WTC11 (cell line): Measurements from ENCODE around the gene CDH13. TPM values are rescaled to one million over a fixed set of nuclear protein-coding genes. Genes with fewer than 3 reads are reported as not detected.

ENCODE experiments used
- ATAC-seq: fragments of 200-7000 bp; cut with Tn5 transposase; 2 replicates; pipeline ENCODE4 v1.10.0; 2021; ENCODE audit warnings: mild to moderate bottlenecking, moderate library complexity
- CTCF ChIA-PET: fragments of 300-600 bp; sonication (Branson Sonifier 250); formaldehyde crosslinking; loops from one replicate; lab custom pipeline; 2021; ENCODE audit warnings: antibody characterized with exemption; lab: Charles Lee
- POLR2A ChIA-PET: fragments of 350-600 bp; sonication (Branson Sonifier 250); formaldehyde crosslinking; loops from one replicate; lab custom pipeline; 2021; ENCODE audit warnings: antibody characterized with exemption; lab: Charles Lee
- DNase-seq: peaks from one replicate; pipeline ENCODE4 v3.0.0; 2021; ENCODE audit warnings: low spot score
- H3K27ac Mint-ChIP-seq: 2 replicates; pipeline ENCODE4 v1.8.0; 2021; ENCODE audit warnings: mixed read lengths
- H3K27me3 Mint-ChIP-seq: 2 replicates; pipeline ENCODE4 v1.8.0; 2021; ENCODE audit warnings: low read depth, mild to moderate bottlenecking, moderate library complexity, mixed read lengths
- H3K36me3 Mint-ChIP-seq: 2 replicates; pipeline ENCODE4 v1.8.0; 2021; ENCODE audit warnings: mixed read lengths
- H3K4me1 Mint-ChIP-seq: 2 replicates; pipeline ENCODE4 v1.8.0; 2022; ENCODE audit warnings: mixed read lengths
- H3K4me3 Mint-ChIP-seq: 2 replicates; pipeline ENCODE4 v1.8.0; 2021; ENCODE audit warnings: mild to moderate bottlenecking, moderate library complexity, mixed read lengths
- H3K9me3 Mint-ChIP-seq: 2 replicates; pipeline ENCODE4 v1.8.0; 2021; ENCODE audit warnings: mixed read lengths
- CBFB ChIP-seq: sonication (generic); formaldehyde crosslinking; IDR thresholded peaks from 2 replicates; pipeline ENCODE4 v1.8.1; 2022; ENCODE audit warnings: mild to moderate bottlenecking, low read depth, missing genetic modification reagents
- FOXJ3 ChIP-seq: sonication (generic); formaldehyde crosslinking; IDR thresholded peaks from 2 replicates; pipeline ENCODE4 v1.9.0; 2021; ENCODE audit warnings: missing genetic modification reagents, mild to moderate bottlenecking, borderline replicate concordance
- IRF2 ChIP-seq: sonication (generic); formaldehyde crosslinking; IDR thresholded peaks from 2 replicates; pipeline ENCODE4 v1.8.0; 2022; ENCODE audit warnings: low read depth, missing genetic modification reagents, borderline replicate concordance
- KAT7 ChIP-seq: sonication (generic); formaldehyde crosslinking; IDR thresholded peaks from 2 replicates; pipeline ENCODE4 v1.8.1; 2023; ENCODE audit warnings: missing genetic modification reagents, mild to moderate bottlenecking, borderline replicate concordance
- MYBL2 ChIP-seq: sonication (generic); formaldehyde crosslinking; IDR thresholded peaks from 2 replicates; pipeline ENCODE4 v1.8.1; 2023; ENCODE audit warnings: mild to moderate bottlenecking, moderate library complexity, missing genetic modification reagents
- NFE2L1 ChIP-seq: sonication (generic); formaldehyde crosslinking; IDR thresholded peaks from 2 replicates; pipeline ENCODE4 v1.8.1; 2023; ENCODE audit warnings: missing genetic modification reagents
- NR3C1 ChIP-seq: sonication (generic); formaldehyde crosslinking; conservative IDR thresholded peaks from 2 replicates; pipeline ENCODE4 v1.8.1; 2023; ENCODE audit warnings: low read depth, mild to moderate bottlenecking, missing genetic modification reagents
- PRRX2 ChIP-seq: fragments of 250-450 bp; sonication (Bioruptor Pico); IDR thresholded peaks from 2 replicates; pipeline ENCODE4 v1.8.0; 2021; ENCODE audit warnings: mild to moderate bottlenecking
- ZNF121 ChIP-seq: sonication (generic); formaldehyde crosslinking; IDR thresholded peaks from 2 replicates; pipeline ENCODE4 v1.8.0; 2023; ENCODE audit warnings: missing genetic modification reagents
- ZNF232 ChIP-seq: sonication (generic); formaldehyde crosslinking; IDR thresholded peaks from 2 replicates; pipeline ENCODE4 v1.8.0; 2022; ENCODE audit warnings: mild to moderate bottlenecking, missing genetic modification reagents
- ZNF317 ChIP-seq: sonication (generic); formaldehyde crosslinking; IDR thresholded peaks from 2 replicates; pipeline ENCODE4 v1.8.1; 2023; ENCODE audit warnings: low read depth, mild to moderate bottlenecking, moderate library complexity, missing genetic modification reagents, borderline replicate concordance
- ZNF396 ChIP-seq: fragments of 250-450 bp; sonication (Bioruptor Pico); IDR thresholded peaks from 2 replicates; pipeline ENCODE4 v1.8.0; 2021; ENCODE audit warnings: mild to moderate bottlenecking, moderate library complexity, borderline replicate concordance
- ZNF671 ChIP-seq: fragments of 250-450 bp; sonication (Bioruptor Pico); IDR thresholded peaks from 2 replicates; pipeline ENCODE4 v1.8.0; 2021; ENCODE audit warnings: mild to moderate bottlenecking
- total RNA-seq: library from RNA; stranded (reverse); gene quantifications from 3 replicates; pipeline ENCODE4 v1.2.3, GENCODE V29; 2021
- TF ChIP-seq, protein P1 (sequence below): sonication (generic); formaldehyde crosslinking; IDR thresholded peaks from 2 replicates; pipeline ENCODE4 v1.8.1; 2022; ENCODE audit warnings: low read depth, mild to moderate bottlenecking, moderate library complexity, missing genetic modification reagents, borderline replicate concordance
- TF ChIP-seq, protein P2 (sequence below): sonication (generic); formaldehyde crosslinking; IDR thresholded peaks from 2 replicates; pipeline ENCODE4 v1.8.0; 2022; ENCODE audit warnings: mild to moderate bottlenecking, missing genetic modification reagents
- TF ChIP-seq, protein P3 (sequence below): fragments of 250-450 bp; sonication (Bioruptor Pico); IDR thresholded peaks from 2 replicates; pipeline ENCODE4 v1.8.0; 2021; ENCODE audit warnings: mild to moderate bottlenecking
- TF ChIP-seq, protein P4 (sequence below): sonication (generic); formaldehyde crosslinking; IDR thresholded peaks from 2 replicates; pipeline ENCODE4 v1.8.1; 2023; ENCODE audit warnings: mild to moderate bottlenecking, missing genetic modification reagents, moderate library complexity
- TF ChIP-seq, protein P5 (sequence below): sonication (generic); formaldehyde crosslinking; IDR thresholded peaks from 2 replicates; pipeline ENCODE4 v1.8.1; 2022; ENCODE audit warnings: mild to moderate bottlenecking, moderate library complexity, missing genetic modification reagents
- TF ChIP-seq, protein P6 (sequence below): sonication (generic); formaldehyde crosslinking; IDR thresholded peaks from 2 replicates; pipeline ENCODE4 v1.8.0; 2022; ENCODE audit warnings: missing genetic modification reagents
- TF ChIP-seq, protein P7 (sequence below): sonication (generic); formaldehyde crosslinking; IDR thresholded peaks from 2 replicates; pipeline ENCODE4 v1.8.1; 2022; ENCODE audit warnings: mild to moderate bottlenecking, missing genetic modification reagents, moderate library complexity, borderline replicate concordance
- TF ChIP-seq, protein P8 (sequence below): fragments of 250-450 bp; sonication (Bioruptor Pico); IDR thresholded peaks from 2 replicates; pipeline ENCODE4 v2.1.2; 2022; ENCODE audit warnings: mild to moderate bottlenecking, moderate library complexity
- TF ChIP-seq, protein P9 (sequence below): sonication (generic); formaldehyde crosslinking; conservative IDR thresholded peaks from 2 replicates; pipeline ENCODE4 v1.8.1; 2022; ENCODE audit warnings: mild to moderate bottlenecking, missing genetic modification reagents
- TF ChIP-seq, protein P10 (sequence below): sonication (generic); formaldehyde crosslinking; IDR thresholded peaks from 2 replicates; pipeline ENCODE4 v1.8.0; 2022; ENCODE audit warnings: mild to moderate bottlenecking, missing genetic modification reagents

CDH13 gene
- total RNA-seq, 1 experiment from 2014 or later = 0.81 TPM

DNA sequence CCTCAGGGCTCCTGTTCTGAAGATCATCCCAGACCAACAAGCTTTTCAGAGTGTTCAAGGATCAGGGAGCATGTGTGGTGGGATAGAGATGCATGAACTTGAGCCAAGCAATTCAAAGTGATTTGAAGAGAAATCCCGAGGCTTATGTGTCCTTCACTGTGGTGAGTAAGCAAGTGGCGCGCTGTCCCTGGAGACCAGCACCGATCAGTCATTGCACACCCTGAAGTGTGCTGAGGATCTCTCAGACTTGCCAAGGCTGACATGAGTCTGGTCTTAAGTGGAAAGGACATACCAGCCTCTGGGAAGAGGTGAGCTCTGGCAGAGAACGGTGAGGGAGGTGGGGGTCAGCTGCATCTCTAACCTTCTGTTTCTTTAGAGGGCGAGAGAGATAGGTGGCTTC lies 43.8 kb upstream of the CDH13 start:
- DNase-seq = no peak
- ATAC-seq = no peak
- H3K27me3 Mint-ChIP-seq = no peaks in the 10 kb centered on the region; the same call in 1 of the 2 replicates
- H3K4me1 Mint-ChIP-seq = no peaks in the 10 kb centered on the region
- CTCF ChIA-PET = interaction anchor here (1.0 kb wide), 1 partner anchor 45 kb away, joined by 3 read pairs; no protein-coding TSS in a partner anchor
- no peak overlapping the region for H3K4me3 Mint-ChIP-seq
- POLR2A ChIA-PET = no interaction called here
- H3K9me3 Mint-ChIP-seq = no peaks in the 10 kb centered on the region
- TF ChIP-seq KAT7 (no peak), NFE2L1 (CRISPR knock-in tag) (no peak), IRF2 (CRISPR knock-in tag) (no peak), ZNF671 (CRISPR knock-in tag) (no peak), PRRX2 (no peak), ZNF317 (no peak), NR3C1 (CRISPR knock-in tag) (no peak), FOXJ3 (CRISPR knock-in tag) (no peak)
- TF ChIP-seq, protein P1, sequence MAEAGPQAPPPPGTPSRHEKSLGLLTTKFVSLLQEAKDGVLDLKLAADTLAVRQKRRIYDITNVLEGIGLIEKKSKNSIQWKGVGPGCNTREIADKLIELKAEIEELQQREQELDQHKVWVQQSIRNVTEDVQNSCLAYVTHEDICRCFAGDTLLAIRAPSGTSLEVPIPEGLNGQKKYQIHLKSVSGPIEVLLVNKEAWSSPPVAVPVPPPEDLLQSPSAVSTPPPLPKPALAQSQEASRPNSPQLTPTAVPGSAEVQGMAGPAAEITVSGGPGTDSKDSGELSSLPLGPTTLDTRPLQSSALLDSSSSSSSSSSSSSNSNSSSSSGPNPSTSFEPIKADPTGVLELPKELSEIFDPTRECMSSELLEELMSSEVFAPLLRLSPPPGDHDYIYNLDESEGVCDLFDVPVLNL (CRISPR knock-in tag) = no peak
- TF ChIP-seq, protein P2, sequence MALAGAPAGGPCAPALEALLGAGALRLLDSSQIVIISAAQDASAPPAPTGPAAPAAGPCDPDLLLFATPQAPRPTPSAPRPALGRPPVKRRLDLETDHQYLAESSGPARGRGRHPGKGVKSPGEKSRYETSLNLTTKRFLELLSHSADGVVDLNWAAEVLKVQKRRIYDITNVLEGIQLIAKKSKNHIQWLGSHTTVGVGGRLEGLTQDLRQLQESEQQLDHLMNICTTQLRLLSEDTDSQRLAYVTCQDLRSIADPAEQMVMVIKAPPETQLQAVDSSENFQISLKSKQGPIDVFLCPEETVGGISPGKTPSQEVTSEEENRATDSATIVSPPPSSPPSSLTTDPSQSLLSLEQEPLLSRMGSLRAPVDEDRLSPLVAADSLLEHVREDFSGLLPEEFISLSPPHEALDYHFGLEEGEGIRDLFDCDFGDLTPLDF (CRISPR knock-in tag) = no peak
- TF ChIP-seq, protein P3, sequence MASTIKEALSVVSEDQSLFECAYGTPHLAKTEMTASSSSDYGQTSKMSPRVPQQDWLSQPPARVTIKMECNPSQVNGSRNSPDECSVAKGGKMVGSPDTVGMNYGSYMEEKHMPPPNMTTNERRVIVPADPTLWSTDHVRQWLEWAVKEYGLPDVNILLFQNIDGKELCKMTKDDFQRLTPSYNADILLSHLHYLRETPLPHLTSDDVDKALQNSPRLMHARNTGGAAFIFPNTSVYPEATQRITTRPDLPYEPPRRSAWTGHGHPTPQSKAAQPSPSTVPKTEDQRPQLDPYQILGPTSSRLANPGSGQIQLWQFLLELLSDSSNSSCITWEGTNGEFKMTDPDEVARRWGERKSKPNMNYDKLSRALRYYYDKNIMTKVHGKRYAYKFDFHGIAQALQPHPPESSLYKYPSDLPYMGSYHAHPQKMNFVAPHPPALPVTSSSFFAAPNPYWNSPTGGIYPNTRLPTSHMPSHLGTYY (CRISPR knock-in tag) = no peak
- TF ChIP-seq, protein P4, sequence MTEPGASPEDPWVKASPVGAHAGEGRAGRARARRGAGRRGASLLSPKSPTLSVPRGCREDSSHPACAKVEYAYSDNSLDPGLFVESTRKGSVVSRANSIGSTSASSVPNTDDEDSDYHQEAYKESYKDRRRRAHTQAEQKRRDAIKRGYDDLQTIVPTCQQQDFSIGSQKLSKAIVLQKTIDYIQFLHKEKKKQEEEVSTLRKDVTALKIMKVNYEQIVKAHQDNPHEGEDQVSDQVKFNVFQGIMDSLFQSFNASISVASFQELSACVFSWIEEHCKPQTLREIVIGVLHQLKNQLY (CRISPR knock-in tag) = no peak
- TF ChIP-seq, protein P5, sequence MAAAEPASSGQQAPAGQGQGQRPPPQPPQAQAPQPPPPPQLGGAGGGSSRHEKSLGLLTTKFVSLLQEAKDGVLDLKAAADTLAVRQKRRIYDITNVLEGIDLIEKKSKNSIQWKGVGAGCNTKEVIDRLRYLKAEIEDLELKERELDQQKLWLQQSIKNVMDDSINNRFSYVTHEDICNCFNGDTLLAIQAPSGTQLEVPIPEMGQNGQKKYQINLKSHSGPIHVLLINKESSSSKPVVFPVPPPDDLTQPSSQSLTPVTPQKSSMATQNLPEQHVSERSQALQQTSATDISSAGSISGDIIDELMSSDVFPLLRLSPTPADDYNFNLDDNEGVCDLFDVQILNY (CRISPR knock-in tag) = no peak
- TF ChIP-seq, protein P6, sequence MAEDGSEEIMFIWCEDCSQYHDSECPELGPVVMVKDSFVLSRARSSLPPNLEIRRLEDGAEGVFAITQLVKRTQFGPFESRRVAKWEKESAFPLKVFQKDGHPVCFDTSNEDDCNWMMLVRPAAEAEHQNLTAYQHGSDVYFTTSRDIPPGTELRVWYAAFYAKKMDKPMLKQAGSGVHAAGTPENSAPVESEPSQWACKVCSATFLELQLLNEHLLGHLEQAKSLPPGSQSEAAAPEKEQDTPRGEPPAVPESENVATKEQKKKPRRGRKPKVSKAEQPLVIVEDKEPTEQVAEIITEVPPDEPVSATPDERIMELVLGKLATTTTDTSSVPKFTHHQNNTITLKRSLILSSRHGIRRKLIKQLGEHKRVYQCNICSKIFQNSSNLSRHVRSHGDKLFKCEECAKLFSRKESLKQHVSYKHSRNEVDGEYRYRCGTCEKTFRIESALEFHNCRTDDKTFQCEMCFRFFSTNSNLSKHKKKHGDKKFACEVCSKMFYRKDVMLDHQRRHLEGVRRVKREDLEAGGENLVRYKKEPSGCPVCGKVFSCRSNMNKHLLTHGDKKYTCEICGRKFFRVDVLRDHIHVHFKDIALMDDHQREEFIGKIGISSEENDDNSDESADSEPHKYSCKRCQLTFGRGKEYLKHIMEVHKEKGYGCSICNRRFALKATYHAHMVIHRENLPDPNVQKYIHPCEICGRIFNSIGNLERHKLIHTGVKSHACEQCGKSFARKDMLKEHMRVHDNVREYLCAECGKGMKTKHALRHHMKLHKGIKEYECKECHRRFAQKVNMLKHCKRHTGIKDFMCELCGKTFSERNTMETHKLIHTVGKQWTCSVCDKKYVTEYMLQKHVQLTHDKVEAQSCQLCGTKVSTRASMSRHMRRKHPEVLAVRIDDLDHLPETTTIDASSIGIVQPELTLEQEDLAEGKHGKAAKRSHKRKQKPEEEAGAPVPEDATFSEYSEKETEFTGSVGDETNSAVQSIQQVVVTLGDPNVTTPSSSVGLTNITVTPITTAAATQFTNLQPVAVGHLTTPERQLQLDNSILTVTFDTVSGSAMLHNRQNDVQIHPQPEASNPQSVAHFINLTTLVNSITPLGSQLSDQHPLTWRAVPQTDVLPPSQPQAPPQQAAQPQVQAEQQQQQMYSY (CRISPR knock-in tag) = no peak
- no peak overlapping the region for H3K27ac Mint-ChIP-seq
- no peaks in the 10 kb centered on the region for H3K36me3 Mint-ChIP-seq

DNA sequence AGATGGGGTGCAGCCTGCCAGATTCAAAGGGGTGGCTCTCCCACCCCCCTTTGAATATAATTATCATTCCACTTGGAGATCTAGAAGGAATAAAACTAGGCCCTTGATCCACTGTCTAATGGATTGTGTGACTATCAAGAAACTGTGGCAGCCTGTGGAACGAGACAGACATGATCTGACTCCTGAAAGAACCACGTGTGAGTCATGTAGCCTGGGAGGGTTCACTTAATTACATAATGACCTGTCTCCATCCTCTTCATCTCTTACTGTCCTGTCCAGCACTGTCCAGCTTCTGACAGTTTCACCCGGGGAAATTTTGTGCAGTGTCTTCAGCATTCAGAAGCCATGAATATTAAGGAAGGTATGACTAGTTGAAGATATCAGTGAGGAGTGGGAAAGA lies 43.3 kb upstream of the CDH13 start:
- Mint-ChIP-seq H3K4me1 (no peaks in the 10 kb centered on the region), H3K27ac (no peak overlapping the region), H3K27me3 (no peaks in the 10 kb centered on the region; the same call in 1 of the 2 replicates), H3K4me3 (no peak overlapping the region), H3K9me3 (no peaks in the 10 kb centered on the region), H3K36me3 (no peaks in the 10 kb centered on the region)
- TF ChIP-seq ZNF232 (CRISPR knock-in tag) (no peak), MYBL2 (no peak), CBFB (no peak), ZNF396 (CRISPR knock-in tag) (no peak), FOXJ3 (CRISPR knock-in tag) (no peak), ZNF121 (no peak)
- TF ChIP-seq, protein P7, sequence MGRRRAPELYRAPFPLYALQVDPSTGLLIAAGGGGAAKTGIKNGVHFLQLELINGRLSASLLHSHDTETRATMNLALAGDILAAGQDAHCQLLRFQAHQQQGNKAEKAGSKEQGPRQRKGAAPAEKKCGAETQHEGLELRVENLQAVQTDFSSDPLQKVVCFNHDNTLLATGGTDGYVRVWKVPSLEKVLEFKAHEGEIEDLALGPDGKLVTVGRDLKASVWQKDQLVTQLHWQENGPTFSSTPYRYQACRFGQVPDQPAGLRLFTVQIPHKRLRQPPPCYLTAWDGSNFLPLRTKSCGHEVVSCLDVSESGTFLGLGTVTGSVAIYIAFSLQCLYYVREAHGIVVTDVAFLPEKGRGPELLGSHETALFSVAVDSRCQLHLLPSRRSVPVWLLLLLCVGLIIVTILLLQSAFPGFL (CRISPR knock-in tag) = no peak
- TF ChIP-seq, protein P8, sequence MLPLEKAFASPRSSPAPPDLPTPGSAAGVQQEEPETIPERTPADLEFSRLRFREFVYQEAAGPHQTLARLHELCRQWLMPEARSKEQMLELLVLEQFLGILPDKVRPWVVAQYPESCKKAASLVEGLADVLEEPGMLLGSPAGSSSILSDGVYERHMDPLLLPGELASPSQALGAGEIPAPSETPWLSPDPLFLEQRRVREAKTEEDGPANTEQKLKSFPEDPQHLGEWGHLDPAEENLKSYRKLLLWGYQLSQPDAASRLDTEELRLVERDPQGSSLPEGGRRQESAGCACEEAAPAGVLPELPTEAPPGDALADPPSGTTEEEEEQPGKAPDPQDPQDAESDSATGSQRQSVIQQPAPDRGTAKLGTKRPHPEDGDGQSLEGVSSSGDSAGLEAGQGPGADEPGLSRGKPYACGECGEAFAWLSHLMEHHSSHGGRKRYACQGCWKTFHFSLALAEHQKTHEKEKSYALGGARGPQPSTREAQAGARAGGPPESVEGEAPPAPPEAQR (CRISPR knock-in tag) = no peak
- TF ChIP-seq, protein P9, sequence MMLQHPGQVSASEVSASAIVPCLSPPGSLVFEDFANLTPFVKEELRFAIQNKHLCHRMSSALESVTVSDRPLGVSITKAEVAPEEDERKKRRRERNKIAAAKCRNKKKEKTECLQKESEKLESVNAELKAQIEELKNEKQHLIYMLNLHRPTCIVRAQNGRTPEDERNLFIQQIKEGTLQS (CRISPR knock-in tag) = no peak
- TF ChIP-seq, protein P10, sequence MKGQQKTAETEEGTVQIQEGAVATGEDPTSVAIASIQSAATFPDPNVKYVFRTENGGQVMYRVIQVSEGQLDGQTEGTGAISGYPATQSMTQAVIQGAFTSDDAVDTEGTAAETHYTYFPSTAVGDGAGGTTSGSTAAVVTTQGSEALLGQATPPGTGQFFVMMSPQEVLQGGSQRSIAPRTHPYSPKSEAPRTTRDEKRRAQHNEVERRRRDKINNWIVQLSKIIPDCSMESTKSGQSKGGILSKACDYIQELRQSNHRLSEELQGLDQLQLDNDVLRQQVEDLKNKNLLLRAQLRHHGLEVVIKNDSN (CRISPR knock-in tag) = no peak
- CTCF ChIA-PET = no interaction called here
- ATAC-seq = no peak
- POLR2A ChIA-PET = no interaction called here
- no peak for DNase-seq
